NCI-H2196 treated with DMSO at 0.1 percent for 48 hours (cell line): ENCODE data around the gene ZP3.
"Not testable (repeated sequence)": the region's sequence is repeated elsewhere in the genome, so short reads cannot be mapped to it uniquely, and the experiment has no call there.

Experiments used
- DNase-seq: peaks from one replicate; lab custom pipeline; 2025; ENCODE audit not compliant: unreplicated experiment; lab: John Stamatoyannopoulos, UW

The ZP3 gene

DNA sequence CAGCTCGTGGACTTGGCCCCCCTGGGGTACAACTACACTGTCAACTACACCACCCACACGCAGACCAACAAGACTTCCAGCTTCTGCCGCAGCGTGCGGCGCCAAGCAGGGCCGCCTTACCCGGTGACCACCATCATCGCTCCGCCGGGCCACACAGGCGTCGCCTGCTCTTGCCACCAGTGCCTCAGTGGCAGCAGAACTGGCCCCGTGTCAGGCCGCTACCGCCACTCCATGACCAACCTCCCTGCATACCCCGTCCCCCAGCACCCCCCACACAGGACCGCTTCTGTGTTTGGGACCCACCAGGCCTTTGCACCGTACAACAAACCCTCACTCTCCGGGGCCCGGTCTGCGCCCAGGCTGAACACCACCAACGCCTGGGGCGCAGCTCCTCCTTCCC, 57.9 kb downstream of the ZP3 start:
- not testable (repeated sequence) for DNase-seq

DNA sequence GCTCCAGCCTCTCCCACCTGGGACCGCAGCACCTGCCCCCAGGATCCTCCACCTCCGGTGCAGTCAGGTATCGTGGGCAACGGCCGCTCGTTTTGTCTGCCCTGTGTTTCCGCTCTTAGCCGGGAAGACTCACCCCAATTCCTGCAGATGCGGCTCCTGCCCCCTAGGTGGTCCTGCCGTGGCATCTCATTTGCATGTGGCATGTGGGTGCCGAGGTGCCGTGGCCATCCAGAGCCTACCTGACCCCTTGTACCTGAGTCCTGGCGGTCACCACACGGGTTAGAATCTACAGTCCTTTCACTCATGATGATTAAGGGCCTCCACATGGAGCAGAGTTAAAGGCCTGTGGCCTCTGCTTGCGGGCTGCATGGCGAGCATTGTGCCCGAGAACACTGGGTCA, 58.3 kb downstream of the ZP3 start:
- DNase-seq: not testable (repeated sequence)

DNA sequence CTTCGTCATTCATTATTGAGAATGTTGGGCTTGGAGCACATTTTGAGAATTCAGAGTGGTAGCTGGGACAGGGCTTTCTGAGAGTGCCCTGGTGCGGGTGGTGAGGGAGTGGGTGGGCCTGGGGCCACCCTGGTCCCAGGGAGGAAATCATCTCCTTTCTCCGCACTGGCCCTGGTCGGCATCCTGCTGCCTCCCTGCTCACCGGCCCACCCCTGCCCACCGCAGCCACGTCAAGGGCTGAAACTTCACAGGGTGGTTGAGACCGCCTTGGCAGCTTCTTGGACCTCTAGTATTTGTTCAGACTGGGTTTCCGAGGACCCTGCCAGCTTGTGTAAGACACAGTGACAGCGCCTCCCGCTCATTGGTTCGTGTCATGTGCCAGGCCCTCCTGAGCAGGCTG, 59.7 kb downstream of the ZP3 start:
- DNase-seq: not testable (repeated sequence)

DNA sequence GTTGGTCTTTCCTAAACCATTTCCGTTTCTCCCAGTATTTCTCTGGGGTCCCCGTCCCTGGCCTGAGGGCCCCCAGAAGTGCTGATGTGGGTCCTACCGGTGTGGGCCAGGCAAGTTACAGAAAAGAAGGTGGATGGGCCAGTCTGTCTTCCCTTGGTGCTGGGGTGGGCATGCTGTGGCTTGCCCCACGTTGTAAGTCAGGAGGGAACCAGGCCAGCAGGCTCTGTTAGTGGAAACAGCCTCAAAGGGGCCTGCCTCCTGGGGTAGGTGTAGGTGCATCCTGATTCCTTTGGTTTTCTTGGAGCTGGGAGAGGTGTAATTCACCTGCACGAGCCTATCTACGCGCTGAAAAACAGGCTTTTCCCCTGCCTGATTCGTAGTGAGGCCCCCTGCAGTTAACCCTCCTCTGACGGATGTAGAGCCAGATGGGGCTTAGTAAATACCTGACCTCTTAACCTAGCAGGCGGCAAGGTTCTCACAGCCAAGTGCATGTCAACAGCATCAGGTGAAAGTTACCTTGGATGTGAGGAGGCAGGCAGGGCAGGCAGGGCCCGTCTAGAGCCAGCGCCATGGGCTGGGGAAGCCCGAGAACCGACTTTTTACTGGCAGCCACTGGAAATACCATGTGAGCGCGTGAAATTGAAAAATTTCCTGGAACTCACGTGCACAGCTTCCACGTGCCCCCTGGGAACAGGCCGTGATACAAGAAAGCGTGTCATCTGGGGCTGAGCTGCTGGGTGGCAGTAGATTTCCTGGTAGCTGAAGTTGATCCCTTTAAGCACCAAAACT, 61.3 kb downstream of the ZP3 start:
- not testable (repeated sequence) for DNase-seq

DNA sequence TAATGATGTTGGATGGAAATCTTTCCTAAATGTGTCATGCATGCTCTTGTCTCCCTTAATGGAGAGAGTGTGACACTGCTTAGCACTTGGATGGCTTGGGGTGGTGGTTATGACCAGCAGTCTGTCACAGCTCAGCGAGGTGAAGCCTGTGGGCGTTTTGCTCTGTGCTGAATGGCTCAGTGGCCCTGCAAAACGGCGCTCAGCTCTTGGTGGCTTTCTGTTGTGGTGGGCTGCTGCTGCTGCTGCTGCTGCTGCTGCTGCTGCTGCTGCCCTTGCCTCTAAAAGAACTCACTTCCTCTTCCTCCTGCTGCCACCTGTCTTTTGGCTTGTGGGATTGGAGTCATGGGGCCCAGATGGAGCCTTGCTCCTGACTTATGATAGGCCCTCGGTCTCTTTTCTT, 61.9 kb downstream of the ZP3 start:
- DNase-seq: not testable (repeated sequence)

DNA sequence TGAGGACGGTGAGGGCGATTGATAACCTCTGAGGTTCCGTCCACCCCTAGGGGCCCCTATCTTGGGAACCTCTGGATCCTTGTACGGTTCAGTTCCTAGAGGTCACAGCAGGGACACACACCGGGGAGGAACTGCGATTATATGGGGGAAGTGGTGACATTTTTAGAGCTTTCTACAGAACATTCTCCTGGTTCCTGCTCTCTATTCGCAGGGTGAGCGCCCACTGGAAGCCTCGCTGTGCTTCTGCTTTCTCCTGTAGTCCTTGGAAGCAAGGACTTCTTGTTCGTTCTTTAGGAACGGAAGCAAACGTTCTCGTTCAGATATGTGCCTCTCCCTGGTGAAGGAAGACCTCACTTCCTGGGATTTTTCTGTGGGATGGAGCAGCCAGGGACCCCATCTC, 63.2 kb downstream of the ZP3 start:
- not testable (repeated sequence) for DNase-seq
